Measurements from ENCODE around the gene MAP3K20. TPM values are rescaled to one million over a fixed set of nuclear protein-coding genes. Genes with fewer than 3 reads are reported as not detected.

Gene MAP3K20
- polyA plus RNA-seq, 6 donors from 2014 or later = 6.0 to 15.4 (median 9.6) TPM

DNA sequence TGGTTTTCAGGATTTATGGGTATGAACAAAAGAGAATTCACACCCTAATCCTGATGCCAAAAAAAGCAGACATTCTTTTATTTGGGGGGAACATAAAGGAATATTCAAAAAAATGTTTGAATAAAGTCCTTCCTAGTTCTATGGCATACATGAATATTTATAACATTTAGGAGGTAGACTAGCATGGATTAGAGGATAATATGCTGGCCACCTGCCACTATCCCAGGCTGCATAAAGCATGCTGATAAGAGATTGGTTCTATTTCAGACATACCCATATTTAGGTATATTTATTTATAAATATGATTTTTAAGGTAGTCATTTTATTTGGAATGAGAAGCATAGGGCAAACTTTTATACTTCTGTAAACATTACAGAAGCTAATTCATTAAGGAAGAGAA is 34.9 kb upstream of the MAP3K20 start:
- Mint-ChIP-seq H3K36me3 (no peaks in the 10 kb centered on the region), H3K4me3 (no peak overlapping the region), H3K4me1 (no peaks in the 10 kb centered on the region), H3K27ac (no peak overlapping the region), H3K27me3 (peaks cover 0 to 4% (median 0%) of the 10 kb centered on the region in 3 donors), H3K9me3 (no peaks in the 10 kb centered on the region)
- ATAC-seq (ENCODE audit: low read depth in 2 of 2) (no peak), DNase-seq (no peak)

DNA sequence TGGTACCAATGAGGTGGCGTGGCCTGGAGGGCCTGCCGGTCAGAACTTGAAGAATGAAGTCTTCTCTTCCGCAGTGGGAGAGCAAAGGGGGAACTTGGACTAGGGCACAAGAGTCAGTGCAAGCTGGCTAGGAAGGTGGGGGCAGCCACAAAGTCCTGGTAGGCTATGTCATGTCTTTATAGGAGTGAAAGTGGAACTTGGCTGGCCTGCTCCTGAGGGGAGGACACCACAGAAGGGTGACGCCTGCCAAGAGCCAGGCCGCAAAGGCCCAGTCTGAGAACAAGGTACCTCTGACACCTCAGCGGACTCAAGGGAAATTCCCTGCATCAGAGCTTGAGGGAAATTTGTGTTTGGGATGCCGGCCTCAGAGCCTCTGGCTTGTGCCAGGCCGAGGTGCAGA is 32.2 kb upstream of the MAP3K20 start:
- no peak overlapping the region for H3K27ac Mint-ChIP-seq
- H3K4me1 Mint-ChIP-seq = no peaks in the 10 kb centered on the region
- no peak for ATAC-seq (ENCODE audit: low read depth in 2 of 2)
- H3K36me3 Mint-ChIP-seq = no peaks in the 10 kb centered on the region
- H3K4me3 Mint-ChIP-seq = no peak overlapping the region
- H3K9me3 Mint-ChIP-seq = no peaks in the 10 kb centered on the region
- DNase-seq = no peak
- H3K27me3 Mint-ChIP-seq = peaks cover 0 to 3% (median 0%) of the 10 kb centered on the region in 3 donors

DNA sequence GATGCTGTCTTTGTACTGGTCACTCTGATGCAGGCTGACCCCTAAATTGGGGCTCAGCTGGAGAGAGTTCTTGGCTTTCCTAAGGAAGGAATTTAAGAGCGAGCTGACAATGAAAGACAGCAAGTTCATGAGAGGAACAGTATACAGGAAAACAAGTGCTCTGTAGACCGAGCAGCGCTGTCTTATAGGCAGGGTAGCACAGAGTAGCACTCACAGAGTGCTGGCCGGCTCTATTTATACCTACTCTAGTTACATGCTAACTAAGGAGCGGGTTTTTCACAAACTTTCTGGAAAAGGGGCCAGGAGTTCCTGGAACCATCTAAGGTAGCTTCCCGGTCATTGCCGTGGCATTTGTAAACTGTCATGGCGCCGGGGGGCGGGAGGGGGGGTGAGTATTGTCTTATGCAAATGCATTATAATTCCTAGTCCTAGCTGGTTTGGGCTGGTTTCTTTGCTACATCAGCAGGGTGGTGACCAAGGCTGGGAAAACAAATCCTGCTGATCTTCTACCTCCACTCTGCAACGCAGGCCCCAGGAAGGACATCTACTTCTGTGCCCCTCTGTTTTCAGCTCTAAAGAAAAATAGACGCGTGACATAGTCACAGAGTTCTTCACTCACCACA is 31.6 kb upstream of the MAP3K20 start:
- DNase-seq (no peak), ATAC-seq (ENCODE audit: low read depth in 2 of 2) (no peak)
- Mint-ChIP-seq H3K4me3 (no peak overlapping the region), H3K27me3 (peaks cover 0 to 3% (median 0%) of the 10 kb centered on the region in 3 donors), H3K36me3 (no peaks in the 10 kb centered on the region), H3K9me3 (no peaks in the 10 kb centered on the region), H3K4me1 (no peaks in the 10 kb centered on the region), H3K27ac (peak overlapping the region in 1 of 6 donors; percentile 25)

DNA sequence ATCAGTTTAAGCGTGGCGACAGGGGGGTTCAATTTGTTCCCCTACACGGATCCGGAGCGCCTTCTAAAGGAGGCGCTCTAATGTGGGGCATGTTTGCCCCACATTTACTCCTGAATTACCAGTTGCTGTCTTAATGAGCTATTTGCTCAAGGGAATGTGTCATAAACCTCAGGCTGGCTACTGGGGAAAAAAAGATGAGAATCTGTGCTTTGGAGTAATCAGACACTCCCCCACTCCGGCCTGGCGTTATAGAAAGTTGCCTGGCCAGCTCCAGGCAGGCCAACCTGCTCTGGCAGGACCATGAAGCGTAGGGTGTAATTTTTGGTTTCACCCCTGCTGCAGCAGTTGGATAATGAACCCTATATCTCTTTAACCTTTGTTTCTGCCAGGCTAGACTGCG is 31.0 kb upstream of the MAP3K20 start:
- DNase-seq = no peak
- no peaks in the 10 kb centered on the region for H3K9me3 Mint-ChIP-seq
- no peaks in the 10 kb centered on the region for H3K4me1 Mint-ChIP-seq
- H3K27ac Mint-ChIP-seq = peak overlapping the region in 1 of 6 donors; percentile 3
- H3K36me3 Mint-ChIP-seq = no peaks in the 10 kb centered on the region
- H3K27me3 Mint-ChIP-seq = peaks cover 0 to 3% (median 0%) of the 10 kb centered on the region in 3 donors
- ATAC-seq (ENCODE audit: low read depth in 2 of 2) = no peak
- no peak overlapping the region for H3K4me3 Mint-ChIP-seq

DNA sequence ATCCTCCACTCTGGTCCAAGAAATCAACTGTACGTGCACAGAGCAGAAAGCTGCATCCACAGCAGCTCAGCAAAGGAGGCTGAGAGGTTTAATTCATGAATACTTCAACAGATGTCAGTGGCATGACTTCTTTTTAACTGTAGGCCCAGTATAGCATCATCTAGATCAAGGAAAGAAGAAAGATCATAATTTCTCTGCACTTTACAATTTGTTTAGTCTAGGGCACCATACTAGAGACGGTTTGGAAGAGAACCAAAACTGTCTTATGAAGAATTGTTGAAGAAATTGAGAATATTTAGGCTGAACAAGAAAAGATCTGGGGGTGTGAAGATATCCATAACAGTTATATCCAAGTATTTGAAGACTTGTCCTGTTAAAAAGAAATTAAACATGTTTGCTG is 30.5 kb upstream of the MAP3K20 start:
- H3K4me1 Mint-ChIP-seq = no peaks in the 10 kb centered on the region
- H3K4me3 Mint-ChIP-seq = no peak overlapping the region
- no peaks in the 10 kb centered on the region for H3K9me3 Mint-ChIP-seq
- no peak for ATAC-seq (ENCODE audit: low read depth in 2 of 2)
- DNase-seq = no peak
- H3K27me3 Mint-ChIP-seq = peaks cover 0 to 3% (median 0%) of the 10 kb centered on the region in 3 donors
- H3K27ac Mint-ChIP-seq = peak overlapping the region in 1 of 6 donors; percentile 3
- no peaks in the 10 kb centered on the region for H3K36me3 Mint-ChIP-seq

DNA sequence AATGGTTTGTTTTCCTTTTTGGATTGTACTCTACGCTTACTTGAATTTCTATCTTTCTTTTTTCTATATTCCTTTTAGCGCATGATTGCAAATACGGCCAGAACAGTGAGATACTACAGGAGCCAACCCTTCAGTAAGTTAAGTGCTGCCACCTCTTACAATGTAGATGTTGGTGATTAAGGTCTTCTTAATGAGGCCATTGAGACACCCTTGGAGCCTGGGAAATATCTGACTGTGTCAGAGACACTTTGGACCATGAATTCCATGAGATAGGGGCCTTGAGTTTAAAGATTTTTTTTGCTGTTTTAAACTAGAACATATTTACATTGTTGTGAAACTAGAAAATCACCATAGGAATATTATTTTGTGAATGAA is 27.1 kb upstream of the MAP3K20 start:
- Mint-ChIP-seq H3K4me1 (no peaks in the 10 kb centered on the region), H3K27me3 (peaks cover 0 to 13% (median 3%) of the 10 kb centered on the region in 3 donors), H3K9me3 (peaks cover 0 to 3% (median 0%) of the 10 kb centered on the region in 7 donors), H3K36me3 (no peaks in the 10 kb centered on the region), H3K4me3 (no peak overlapping the region), H3K27ac (no peak overlapping the region)
- no peak for ATAC-seq (ENCODE audit: low read depth in 2 of 2)
- DNase-seq = no peak

DNA sequence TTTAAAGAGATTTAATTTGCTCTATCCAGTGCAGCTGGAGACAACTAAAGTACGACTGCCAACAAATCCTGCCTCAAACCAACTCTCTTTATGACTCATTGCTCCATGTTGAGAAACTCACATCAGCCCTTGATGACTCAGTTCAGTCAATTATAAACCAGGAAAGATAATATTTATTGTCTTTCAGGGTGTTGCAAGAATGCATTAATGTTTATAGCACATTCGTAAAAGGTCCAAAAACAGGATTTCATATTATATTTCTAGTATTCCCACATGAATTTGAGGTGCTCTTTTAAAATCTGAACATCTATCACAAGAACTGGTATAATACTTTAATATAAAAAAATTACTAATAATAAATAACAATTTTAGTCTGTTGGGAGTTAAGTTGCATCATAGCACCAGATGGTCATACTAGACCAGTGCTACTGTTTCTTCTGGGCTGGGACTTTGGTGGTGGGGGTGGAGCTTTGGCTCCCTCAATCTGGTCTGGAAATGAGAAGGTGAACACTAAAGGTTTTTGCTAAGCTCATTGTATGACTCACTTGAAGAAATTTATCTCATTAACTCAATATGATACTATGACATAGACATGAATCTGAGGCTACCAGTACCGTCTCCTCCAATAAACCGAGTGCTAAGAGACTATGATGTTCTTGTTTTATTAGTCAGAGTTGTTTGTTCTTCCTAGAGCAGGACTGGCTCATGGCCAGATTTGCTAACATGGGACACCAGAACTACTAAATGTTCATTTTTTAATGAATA is 26.6 kb upstream of the MAP3K20 start:
- H3K4me3 Mint-ChIP-seq = no peak overlapping the region
- DNase-seq (no peak), ATAC-seq (ENCODE audit: low read depth in 2 of 2) (no peak)
- H3K4me1 Mint-ChIP-seq = no peaks in the 10 kb centered on the region
- peaks cover 0 to 3% (median 0%) of the 10 kb centered on the region in 7 donors for H3K9me3 Mint-ChIP-seq
- peaks cover 0 to 15% (median 3%) of the 10 kb centered on the region in 3 donors for H3K27me3 Mint-ChIP-seq
- H3K27ac Mint-ChIP-seq = no peak overlapping the region
- no peaks in the 10 kb centered on the region for H3K36me3 Mint-ChIP-seq

DNA sequence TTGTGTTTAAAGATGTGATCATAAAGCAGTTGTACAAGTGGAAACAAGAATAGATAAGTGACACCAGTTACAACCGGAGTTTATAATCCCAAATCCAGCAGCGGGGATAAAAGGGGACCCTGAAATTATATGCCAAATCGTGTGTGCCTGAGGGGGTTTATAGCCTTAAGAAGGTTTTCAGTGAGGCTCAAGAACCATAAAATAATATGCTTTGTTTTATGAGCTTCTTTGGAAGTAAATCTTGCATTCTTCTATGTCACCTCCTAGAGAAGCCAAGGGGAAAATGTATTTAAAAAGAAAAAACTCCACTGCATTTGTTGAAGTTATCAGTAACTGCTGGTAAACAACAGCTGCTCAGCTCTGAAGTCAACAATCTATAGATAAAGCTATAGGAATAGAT is 25.8 kb upstream of the MAP3K20 start:
- H3K36me3 Mint-ChIP-seq = no peaks in the 10 kb centered on the region
- no peak for DNase-seq
- peaks cover 0 to 3% (median 0%) of the 10 kb centered on the region in 7 donors for H3K9me3 Mint-ChIP-seq
- no peak overlapping the region for H3K27ac Mint-ChIP-seq
- ATAC-seq (ENCODE audit: low read depth in 2 of 2) = no peak
- peaks cover 0 to 15% (median 3%) of the 10 kb centered on the region in 3 donors for H3K27me3 Mint-ChIP-seq
- H3K4me1 Mint-ChIP-seq = no peaks in the 10 kb centered on the region
- no peak overlapping the region for H3K4me3 Mint-ChIP-seq

DNA sequence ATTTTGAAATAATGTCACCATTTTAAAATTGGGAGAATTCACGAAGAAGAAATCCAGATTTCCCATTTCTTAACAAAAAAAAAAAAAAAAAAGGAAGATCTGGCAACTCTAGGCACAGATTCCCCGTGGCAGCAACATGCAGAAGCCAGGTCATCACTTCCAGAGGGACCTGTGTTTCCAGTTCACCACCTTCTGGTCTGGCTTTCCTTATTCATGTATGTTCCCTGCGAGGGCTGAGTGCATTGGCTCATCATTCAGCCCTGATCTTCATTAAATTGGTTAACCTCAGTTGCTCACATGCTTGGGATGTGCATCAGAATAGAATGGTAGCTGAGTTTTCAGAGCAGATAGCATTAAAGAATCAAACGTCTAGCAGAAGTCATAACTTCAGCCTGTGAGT is 25.0 kb upstream of the MAP3K20 start:
- Mint-ChIP-seq H3K36me3 (no peaks in the 10 kb centered on the region), H3K27ac (no peak overlapping the region), H3K4me3 (no peak overlapping the region), H3K4me1 (no peaks in the 10 kb centered on the region), H3K27me3 (peaks cover 0 to 15% (median 0%) of the 10 kb centered on the region in 3 donors), H3K9me3 (peaks cover 0 to 3% (median 0%) of the 10 kb centered on the region in 7 donors)
- DNase-seq (no peak), ATAC-seq (ENCODE audit: low read depth in 2 of 2) (no peak)

DNA sequence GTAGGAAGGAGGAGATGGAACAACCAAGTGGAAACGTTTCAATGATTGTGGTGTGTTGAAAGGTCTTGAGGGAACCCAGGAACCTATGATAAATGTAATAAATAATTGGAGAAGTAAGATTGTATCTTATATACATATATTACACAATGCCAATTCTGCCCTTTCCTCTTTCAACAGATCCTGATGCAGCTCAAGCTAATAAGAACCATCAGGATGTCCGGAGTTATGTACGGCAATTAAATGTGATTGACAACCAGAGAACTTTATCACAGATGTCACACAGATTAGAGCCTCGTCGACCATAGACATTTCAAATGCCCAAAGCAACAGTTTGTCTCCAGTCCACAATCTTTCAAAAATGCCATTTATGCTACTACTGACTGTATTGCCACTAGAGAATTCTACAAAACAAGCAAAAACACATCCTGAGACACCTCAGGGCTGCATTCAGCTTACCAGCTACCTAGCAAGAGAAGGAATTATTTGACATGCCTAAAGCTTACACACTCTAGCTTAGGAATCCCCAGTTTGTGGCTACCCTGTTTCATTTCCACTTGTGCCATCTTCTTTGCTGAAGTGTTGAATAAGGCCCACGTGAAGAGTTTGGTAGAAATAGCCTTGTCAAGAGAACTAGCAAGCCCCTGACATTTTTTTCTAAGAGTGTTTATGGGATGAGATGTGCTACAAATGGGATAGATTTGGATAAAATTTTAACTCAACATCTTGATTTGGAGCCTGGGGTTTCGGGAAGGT is 24.0 kb upstream of the MAP3K20 start:
- Mint-ChIP-seq H3K36me3 (no peaks in the 10 kb centered on the region), H3K9me3 (peaks cover 0 to 3% (median 0%) of the 10 kb centered on the region in 7 donors), H3K4me1 (no peaks in the 10 kb centered on the region), H3K27me3 (peaks cover 0 to 22% (median 0%) of the 10 kb centered on the region in 3 donors), H3K4me3 (no peak overlapping the region), H3K27ac (no peak overlapping the region)
- ATAC-seq (ENCODE audit: low read depth in 2 of 2) = no peak
- DNase-seq = no peak

DNA sequence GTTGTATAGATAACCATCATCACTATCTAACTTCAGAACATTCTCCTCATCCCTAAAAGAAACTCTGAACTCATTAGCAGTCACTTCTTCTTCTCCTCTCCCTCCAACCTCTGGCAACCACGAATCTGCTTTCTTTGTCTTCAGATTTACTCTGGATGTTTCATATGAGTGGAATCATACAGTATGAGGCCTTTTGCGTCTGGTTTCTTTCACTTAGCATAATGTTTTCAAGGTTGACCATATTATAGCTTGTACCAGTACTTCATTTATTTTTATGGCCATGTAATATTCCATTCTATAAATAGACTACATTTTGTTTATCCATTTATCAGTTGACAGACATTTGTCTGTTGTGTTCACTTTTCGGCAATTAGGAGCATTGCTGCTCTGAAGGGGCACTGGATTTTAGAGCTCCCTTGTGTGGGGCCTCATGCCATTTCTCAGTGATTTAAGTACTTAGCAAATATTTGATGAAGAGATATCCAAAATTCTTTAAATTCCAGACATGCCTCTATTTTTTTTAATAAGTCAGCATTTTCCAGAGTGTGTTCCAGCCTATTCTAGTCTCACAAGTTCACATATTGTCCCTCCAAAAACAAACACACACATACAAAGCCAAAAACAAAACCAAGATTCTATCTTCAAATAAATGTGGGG is 22.5 kb upstream of the MAP3K20 start:
- Mint-ChIP-seq H3K36me3 (no peaks in the 10 kb centered on the region), H3K4me3 (no peak overlapping the region), H3K9me3 (peaks cover 0 to 3% (median 0%) of the 10 kb centered on the region in 7 donors), H3K4me1 (peaks cover 0 to 3% (median 0%) of the 10 kb centered on the region in 3 donors), H3K27ac (peak overlapping the region in 1 of 6 donors; percentile 78), H3K27me3 (peaks cover 0 to 32% (median 8%) of the 10 kb centered on the region in 3 donors)
- DNase-seq (no peak), ATAC-seq (ENCODE audit: low read depth in 2 of 2) (no peak)

DNA sequence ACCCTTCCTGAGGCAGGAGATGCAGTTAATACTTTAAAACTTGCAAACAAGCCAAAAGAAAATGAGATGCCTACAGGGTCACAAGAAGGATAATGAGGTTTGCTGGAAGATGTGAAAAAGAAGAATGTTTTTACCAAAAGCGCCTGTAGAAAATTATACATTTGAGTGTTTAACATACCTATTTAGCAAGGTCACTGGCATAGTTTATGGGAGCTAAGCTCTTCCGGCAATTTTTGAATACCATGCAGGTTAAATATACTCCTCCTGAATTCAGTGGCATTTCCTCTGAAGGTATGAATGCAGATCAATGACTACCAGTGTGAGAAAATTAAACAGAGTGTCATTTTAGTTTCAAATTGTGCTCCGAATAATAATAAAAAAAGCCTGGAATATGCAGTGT is 21.2 kb upstream of the MAP3K20 start:
- DNase-seq = no peak
- ATAC-seq (ENCODE audit: low read depth in 2 of 2) = no peak
- Mint-ChIP-seq H3K4me1 (peaks cover 4 to 9% (median 8%) of the 10 kb centered on the region in 3 donors), H3K4me3 (no peak overlapping the region), H3K27me3 (peaks cover 0 to 32% (median 8%) of the 10 kb centered on the region in 3 donors), H3K27ac (no peak overlapping the region), H3K36me3 (no peaks in the 10 kb centered on the region), H3K9me3 (peaks cover 0 to 3% (median 0%) of the 10 kb centered on the region in 7 donors)

DNA sequence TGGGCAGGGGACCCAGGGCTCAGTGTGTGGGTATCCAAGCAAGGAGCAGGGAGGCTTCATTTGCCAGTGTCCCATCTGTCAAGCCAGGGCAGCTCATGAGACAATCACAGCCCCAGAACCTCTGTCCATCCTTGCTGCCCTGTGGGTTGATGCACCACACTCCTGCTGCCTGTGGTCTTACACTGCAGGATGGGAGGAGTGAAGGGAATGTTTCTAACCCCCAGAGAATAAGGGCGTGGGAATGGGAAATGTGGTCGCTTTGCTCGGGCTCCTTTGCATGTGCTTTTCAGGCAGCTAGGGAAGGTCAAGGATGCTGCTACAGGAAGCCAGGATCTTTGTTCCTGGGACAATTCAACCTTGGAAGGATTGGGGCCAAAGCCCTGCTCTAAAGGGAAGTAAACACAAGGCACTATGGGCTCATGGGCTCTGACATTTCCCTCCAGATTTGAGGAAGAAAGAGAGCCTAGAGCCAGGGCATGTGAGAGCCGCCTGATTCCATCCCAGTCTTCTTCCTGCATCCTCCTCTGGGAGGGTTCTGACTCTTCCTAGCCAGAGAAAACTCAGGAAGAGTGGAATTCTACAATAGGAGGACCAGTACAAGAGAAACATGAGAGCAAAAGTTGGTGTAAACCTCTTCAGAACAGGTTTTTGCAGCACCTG is 18.8 kb upstream of the MAP3K20 start:
- Mint-ChIP-seq H3K36me3 (no peaks in the 10 kb centered on the region), H3K27me3 (peaks cover 0 to 27% (median 8%) of the 10 kb centered on the region in 3 donors), H3K4me1 (peaks cover 13 to 18% (median 17%) of the 10 kb centered on the region in 3 donors), H3K9me3 (peaks cover 0 to 3% (median 0%) of the 10 kb centered on the region in 7 donors), H3K27ac (peak overlapping the region in 2 of 6 donors; percentile 21 to 28), H3K4me3 (no peak overlapping the region)
- DNase-seq (no peak), ATAC-seq (ENCODE audit: low read depth in 2 of 2) (no peak)
